Stimulated activated CD8-positive, alpha-beta memory T cell treated with anti-CD3 and anti-CD28 coated beads, Interleukin-15, amount 100 ng/mL, for 1 hour (primary cell): ENCODE results near the gene GFRA3.

Source experiments
- DNase-seq: peaks from one replicate; pipeline ENCODE4 v3.0.0-alpha.2; 2020; ENCODE audit warnings: low read depth

Gene GFRA3

GRCh38 chr5:138246822-138247221 is 27.6 kb downstream of the GFRA3 start:
- no peak for DNase-seq

GRCh38 chr5:138246334-138246733 is 28.1 kb downstream of the GFRA3 start:
- DNase-seq = no peak

- no peak for DNase-seq
Observed at GRCh38 chr5:138245717-138246116, 28.7 kb downstream of the GFRA3 start.

- DNase-seq = no peak
Observed at GRCh38 chr5:138243794-138244193, 30.6 kb downstream of the GFRA3 start.

GRCh38 chr5:138241688-138242571 is 32.5 kb downstream of the GFRA3 start:
- DNase-seq = no peak

GRCh38 chr5:138240650-138241385 is 33.6 kb downstream of the GFRA3 start:
- no peak for DNase-seq

- no peak for DNase-seq
Observed at GRCh38 chr5:138238034-138238433, 36.4 kb downstream of the GFRA3 start.

- no peak for DNase-seq
Observed at GRCh38 chr5:138234651-138235050, 39.8 kb downstream of the GFRA3 start.

GRCh38 chr5:138233280-138233679 is 41.1 kb downstream of the GFRA3 start:
- no peak for DNase-seq

- no peak for DNase-seq
Observed at GRCh38 chr5:138230981-138231589, 43.3 kb downstream of the GFRA3 start.

- DNase-seq = no peak
Observed at GRCh38 chr5:138230261-138230660, 44.2 kb downstream of the GFRA3 start.

GRCh38 chr5:138229387-138229786 is 45.0 kb downstream of the GFRA3 start:
- DNase-seq = no peak

GRCh38 chr5:138226910-138227309 is 47.5 kb downstream of the GFRA3 start:
- DNase-seq = no peak

- DNase-seq = no peak
Observed at GRCh38 chr5:138224712-138225111, 49.7 kb downstream of the GFRA3 start.

- no peak for DNase-seq
Observed at GRCh38 chr5:138223532-138223931, 50.9 kb downstream of the GFRA3 start.

- DNase-seq = no peak
Observed at GRCh38 chr5:138216799-138217198, 57.6 kb downstream of the GFRA3 start.

- peak; percentile 78 for DNase-seq
Observed at GRCh38 chr5:138213161-138214029, 61.0 kb downstream of the GFRA3 start, which contains the start of gene CDC23. Gene CDC23, minus strand, starts transcription at chr5:138213323. Its CDS starts 11 bp downstream, at chr5:138213312.

GRCh38 chr5:138212828-138213160 is 61.6 kb downstream of the GFRA3 start:
- no peak for DNase-seq

- DNase-seq = no peak
Observed at GRCh38 chr5:138210985-138211384, 63.4 kb downstream of the GFRA3 start.
